Measurements from ENCODE around the gene DDX55.

GRCh38 chr12:123576611-123577010 lies 25.3 kb upstream of the DDX55 start:
- TF ChIP-seq REST (IDR thresholded peaks at IDR 0.05; ENCODE audit: unreplicated experiment) = no peak
- TF ChIP-seq POLR2AphosphoS5 (IDR thresholded peaks at IDR 0.05; ENCODE audit: low read depth) = no peak
- TF ChIP-seq, protein P1, sequence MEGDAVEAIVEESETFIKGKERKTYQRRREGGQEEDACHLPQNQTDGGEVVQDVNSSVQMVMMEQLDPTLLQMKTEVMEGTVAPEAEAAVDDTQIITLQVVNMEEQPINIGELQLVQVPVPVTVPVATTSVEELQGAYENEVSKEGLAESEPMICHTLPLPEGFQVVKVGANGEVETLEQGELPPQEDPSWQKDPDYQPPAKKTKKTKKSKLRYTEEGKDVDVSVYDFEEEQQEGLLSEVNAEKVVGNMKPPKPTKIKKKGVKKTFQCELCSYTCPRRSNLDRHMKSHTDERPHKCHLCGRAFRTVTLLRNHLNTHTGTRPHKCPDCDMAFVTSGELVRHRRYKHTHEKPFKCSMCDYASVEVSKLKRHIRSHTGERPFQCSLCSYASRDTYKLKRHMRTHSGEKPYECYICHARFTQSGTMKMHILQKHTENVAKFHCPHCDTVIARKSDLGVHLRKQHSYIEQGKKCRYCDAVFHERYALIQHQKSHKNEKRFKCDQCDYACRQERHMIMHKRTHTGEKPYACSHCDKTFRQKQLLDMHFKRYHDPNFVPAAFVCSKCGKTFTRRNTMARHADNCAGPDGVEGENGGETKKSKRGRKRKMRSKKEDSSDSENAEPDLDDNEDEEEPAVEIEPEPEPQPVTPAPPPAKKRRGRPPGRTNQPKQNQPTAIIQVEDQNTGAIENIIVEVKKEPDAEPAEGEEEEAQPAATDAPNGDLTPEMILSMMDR (conservative IDR thresholded peaks at IDR 0.05; ENCODE audit: low read depth in 2 of 2) = no peak
- TF ChIP-seq EZH2 (IDR thresholded peaks at IDR 0.05; ENCODE audit: low read depth, unreplicated experiment) = no peak
- no peak for TF ChIP-seq EZH2phosphoT487 (IDR thresholded peaks at IDR 0.05; ENCODE audit: unreplicated experiment)
- TF ChIP-seq CREB1 (CRISPR knock-in tag; IDR thresholded peaks at IDR 0.05; ENCODE audit: low read depth) = no peak
- TF ChIP-seq NANOG (IDR thresholded peaks at IDR 0.05; ENCODE audit: borderline replicate concordance) = no peak
- TF ChIP-seq JUNB (IDR thresholded peaks at IDR 0.05; ENCODE audit: unreplicated experiment) = no peak

All from GM23338 (cell line).